ENCODE data around the gene NUDT5. TPM values are rescaled to one million over a fixed set of nuclear protein-coding genes. Genes with fewer than 3 reads are reported as not detected.
"Not testable (repeated sequence)": the region's sequence is repeated elsewhere in the genome, so short reads cannot be mapped to it uniquely, and the experiment has no call there.

The NUDT5 gene
- total RNA-seq, 2 experiments from 2014 or later, result 107 to 125 TPM

- CTCF ChIA-PET, result interaction anchor here (0.9 to 3.1 kb wide), 4 partner anchors 10 to 22 kb away, joined by 3 to 11 read pairs (median 4); partner anchors contain the start of genes CDC123 and NUDT5
- Mint-ChIP-seq H3K27ac (peak overlapping the region; percentile 53), H3K4me1 (peaks cover 44% of the 10 kb centered on the region), H3K27me3 (no peaks in the 10 kb centered on the region), H3K36me3 (peaks cover 44% of the 10 kb centered on the region), H3K4me3 (no peak overlapping the region), H3K9me3 (ENCODE audit: low read depth) (peaks cover 4% of the 10 kb centered on the region)
- DNase-seq (peak; percentile 25), ATAC-seq (no peak)
Observed at GRCh38 chr10:12179606-12180170, 16.0 kb downstream of the NUDT5 start.

- peaks cover 40% of the 10 kb centered on the region for H3K36me3 Mint-ChIP-seq
- H3K9me3 Mint-ChIP-seq (ENCODE audit: low read depth), result peaks cover 4% of the 10 kb centered on the region
- no peak for ATAC-seq
- H3K27me3 Mint-ChIP-seq, result no peaks in the 10 kb centered on the region
- peak; percentile 40 for DNase-seq
- H3K27ac Mint-ChIP-seq, result peak overlapping the region; percentile 28
- H3K4me3 Mint-ChIP-seq, result no peak overlapping the region
- CTCF ChIA-PET, result interaction anchor here (1.5 kb wide), 1 partner anchor 48 kb away, joined by 3 read pairs; no protein-coding TSS in a partner anchor
- peaks cover 44% of the 10 kb centered on the region for H3K4me1 Mint-ChIP-seq
Observed at GRCh38 chr10:12177642-12178041, 18.0 kb downstream of the NUDT5 start.

- H3K4me1 Mint-ChIP-seq; DNase-seq; H3K27ac Mint-ChIP-seq; H3K9me3 Mint-ChIP-seq (ENCODE audit: low read depth); CTCF ChIA-PET; ATAC-seq; H3K4me3 Mint-ChIP-seq; H3K27me3 Mint-ChIP-seq: not testable (repeated sequence)
- H3K36me3 Mint-ChIP-seq, result peaks cover 47% of the 10 kb centered on the region
Observed at GRCh38 chr10:12171512-12171911, 24.2 kb downstream of the NUDT5 start.

GRCh38 chr10:12165999-12166775, 29.5 kb downstream of the NUDT5 start:
- H3K9me3 Mint-ChIP-seq (ENCODE audit: low read depth), result no peaks in the 10 kb centered on the region
- H3K4me1 Mint-ChIP-seq, result no peaks in the 10 kb centered on the region
- no peak for ATAC-seq
- no peak overlapping the region for H3K4me3 Mint-ChIP-seq
- CTCF ChIA-PET, result interaction anchor here (1.5 to 1.9 kb wide), 2 partner anchors 14 to 37 kb away, joined by 3 to 5 read pairs; no protein-coding TSS in a partner anchor
- peak overlapping the region; percentile 42 for H3K27ac Mint-ChIP-seq
- peaks cover 56% of the 10 kb centered on the region for H3K36me3 Mint-ChIP-seq
- H3K27me3 Mint-ChIP-seq, result no peaks in the 10 kb centered on the region
- peak; percentile 5 for DNase-seq

- no peak for ATAC-seq
- Mint-ChIP-seq H3K9me3 (ENCODE audit: low read depth) (no peaks in the 10 kb centered on the region), H3K27me3 (no peaks in the 10 kb centered on the region), H3K27ac (peak overlapping the region; percentile 10), H3K4me3 (no peak overlapping the region), H3K36me3 (peaks cover 57% of the 10 kb centered on the region), H3K4me1 (no peaks in the 10 kb centered on the region)
- CTCF ChIA-PET, result no interaction called here
- DNase-seq, result no peak
Observed at GRCh38 chr10:12165036-12165435, 30.7 kb downstream of the NUDT5 start.

GRCh38 chr10:12164085-12164484, 31.6 kb downstream of the NUDT5 start:
- no peak for ATAC-seq
- H3K27ac Mint-ChIP-seq, result no peak overlapping the region
- no peaks in the 10 kb centered on the region for H3K27me3 Mint-ChIP-seq
- H3K4me3 Mint-ChIP-seq, result no peak overlapping the region
- CTCF ChIA-PET, result no interaction called here
- H3K36me3 Mint-ChIP-seq, result peaks cover 53% of the 10 kb centered on the region
- no peaks in the 10 kb centered on the region for H3K9me3 Mint-ChIP-seq (ENCODE audit: low read depth)
- no peak for DNase-seq
- no peaks in the 10 kb centered on the region for H3K4me1 Mint-ChIP-seq

GRCh38 chr10:12162927-12163326, 32.8 kb downstream of the NUDT5 start:
- Mint-ChIP-seq H3K27ac (no peak overlapping the region), H3K4me3 (no peak overlapping the region), H3K27me3 (no peaks in the 10 kb centered on the region), H3K9me3 (ENCODE audit: low read depth) (no peaks in the 10 kb centered on the region), H3K36me3 (peaks cover 50% of the 10 kb centered on the region), H3K4me1 (no peaks in the 10 kb centered on the region)
- DNase-seq (peak; percentile 23), ATAC-seq (no peak)
- CTCF ChIA-PET, result no interaction called here

- Mint-ChIP-seq H3K9me3 (ENCODE audit: low read depth) (no peaks in the 10 kb centered on the region), H3K4me1 (no peaks in the 10 kb centered on the region), H3K4me3 (no peak overlapping the region), H3K27me3 (no peaks in the 10 kb centered on the region), H3K36me3 (peaks cover 38% of the 10 kb centered on the region), H3K27ac (no peak overlapping the region)
- DNase-seq, result peak; percentile 36
- CTCF ChIA-PET, result interaction anchor here (0.5 kb wide), 1 partner anchor 13 kb away, joined by 3 read pairs; no protein-coding TSS in a partner anchor
- no peak for ATAC-seq
Observed at GRCh38 chr10:12160664-12161063, 35.0 kb downstream of the NUDT5 start.

GRCh38 chr10:12158111-12158510, 37.6 kb downstream of the NUDT5 start:
- Mint-ChIP-seq H3K4me1 (no peaks in the 10 kb centered on the region), H3K27me3 (no peaks in the 10 kb centered on the region), H3K9me3 (ENCODE audit: low read depth) (no peaks in the 10 kb centered on the region), H3K27ac (no peak overlapping the region), H3K36me3 (peaks cover 27% of the 10 kb centered on the region), H3K4me3 (no peak overlapping the region)
- CTCF ChIA-PET, result interaction anchor here (1.6 kb wide), 1 partner anchor 9 kb away, joined by 3 read pairs; no protein-coding TSS in a partner anchor
- DNase-seq, result no peak
- ATAC-seq, result no peak

- no peak for ATAC-seq
- CTCF ChIA-PET, result interaction anchor here (1.6 kb wide), 1 partner anchor 11 kb away, joined by 3 read pairs; no protein-coding TSS in a partner anchor
Observed at GRCh38 chr10:12156367-12157123, 39.1 kb downstream of the NUDT5 start.

GRCh38 chr10:12154516-12154915, 41.2 kb downstream of the NUDT5 start:
- peak; percentile 15 for DNase-seq
- ATAC-seq, result no peak
- Mint-ChIP-seq H3K27me3 (no peaks in the 10 kb centered on the region), H3K36me3 (peaks cover 13% of the 10 kb centered on the region), H3K4me1 (no peaks in the 10 kb centered on the region), H3K27ac (no peak overlapping the region), H3K4me3 (no peak overlapping the region), H3K9me3 (ENCODE audit: low read depth) (no peaks in the 10 kb centered on the region)
- CTCF ChIA-PET, result interaction anchor here (2.1 kb wide), 1 partner anchor 13 kb away, joined by 6 read pairs; no protein-coding TSS in a partner anchor

More at GRCh38 chr10:12156367-12157123, 39.1 kb downstream of the NUDT5 start:
- Mint-ChIP-seq H3K27me3 (no peaks in the 10 kb centered on the region), H3K36me3 (peaks cover 14% of the 10 kb centered on the region), H3K4me1 (no peaks in the 10 kb centered on the region), H3K4me3 (no peak overlapping the region), H3K9me3 (ENCODE audit: low read depth) (no peaks in the 10 kb centered on the region), H3K27ac (no peak overlapping the region)
- peak; percentile 12 for DNase-seq

GRCh38 chr10:12150163-12150562, 45.5 kb downstream of the NUDT5 start:
- no peak for DNase-seq
- no peaks in the 10 kb centered on the region for H3K27me3 Mint-ChIP-seq
- H3K27ac Mint-ChIP-seq, result no peak overlapping the region
- peaks cover 19% of the 10 kb centered on the region for H3K36me3 Mint-ChIP-seq
- H3K4me1 Mint-ChIP-seq, result no peaks in the 10 kb centered on the region
- CTCF ChIA-PET, result no interaction called here
- no peak overlapping the region for H3K4me3 Mint-ChIP-seq
- H3K9me3 Mint-ChIP-seq (ENCODE audit: low read depth), result no peaks in the 10 kb centered on the region
- no peak for ATAC-seq

GRCh38 chr10:12144538-12144937, 51.2 kb downstream of the NUDT5 start:
- no peak for ATAC-seq

More at GRCh38 chr10:12144538-12144937, 51.2 kb downstream of the NUDT5 start:
- peaks cover 30% of the 10 kb centered on the region for H3K36me3 Mint-ChIP-seq
- CTCF ChIA-PET, result no interaction called here
- no peak overlapping the region for H3K27ac Mint-ChIP-seq
- DNase-seq, result no peak
- no peak overlapping the region for H3K4me3 Mint-ChIP-seq
- H3K4me1 Mint-ChIP-seq, result no peaks in the 10 kb centered on the region
- no peaks in the 10 kb centered on the region for H3K9me3 Mint-ChIP-seq (ENCODE audit: low read depth)
- H3K27me3 Mint-ChIP-seq, result no peaks in the 10 kb centered on the region

All from activated CD8-positive, alpha-beta memory T cell treated with anti-CD3 and anti-CD28 coated beads, Interleukin-2, amount 10 ng/mL, durations not matched to agents 7 days and 5 days (primary cell).